Superior temporal gyrus (tissue), 1 donor: Measurements from ENCODE around the gene SURF6.
"Not testable (repeated sequence)": the region's sequence is repeated elsewhere in the genome, so short reads cannot be mapped to it uniquely, and the experiment has no call there.

Source experiments
- DNase-seq: peaks from one replicate; pipeline ENCODE4 v3.0.0-alpha.2; 2016; ENCODE audit errors: extremely low spot score

Gene SURF6

DNA sequence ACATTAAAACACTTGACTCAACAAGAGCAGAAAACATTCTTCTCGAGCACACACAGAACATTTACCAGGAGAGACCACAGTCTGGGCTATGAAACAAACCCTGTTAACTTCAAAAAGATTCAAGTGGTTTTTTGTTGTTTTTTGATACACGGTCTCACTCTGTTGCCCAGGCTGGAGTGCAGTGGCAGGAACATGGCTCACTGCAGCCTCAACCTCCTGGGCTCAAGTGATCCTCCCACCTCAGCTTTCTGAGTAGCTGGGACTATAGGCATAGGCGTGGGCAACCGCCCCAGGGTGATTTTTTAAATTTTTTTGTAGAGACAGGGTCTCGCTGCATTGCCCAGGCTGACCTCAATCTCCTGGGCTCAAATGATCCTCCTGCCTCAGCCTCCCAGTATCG, 9.0 kb downstream of the SURF6 start:
- not testable (repeated sequence) for DNase-seq

GRCh38 chr9:133323991-133324703, 11.8 kb downstream of the SURF6 start:
- DNase-seq, result no peak

- no peak for DNase-seq
Observed at GRCh38 chr9:133323211-133323610, 12.8 kb downstream of the SURF6 start.

DNA sequence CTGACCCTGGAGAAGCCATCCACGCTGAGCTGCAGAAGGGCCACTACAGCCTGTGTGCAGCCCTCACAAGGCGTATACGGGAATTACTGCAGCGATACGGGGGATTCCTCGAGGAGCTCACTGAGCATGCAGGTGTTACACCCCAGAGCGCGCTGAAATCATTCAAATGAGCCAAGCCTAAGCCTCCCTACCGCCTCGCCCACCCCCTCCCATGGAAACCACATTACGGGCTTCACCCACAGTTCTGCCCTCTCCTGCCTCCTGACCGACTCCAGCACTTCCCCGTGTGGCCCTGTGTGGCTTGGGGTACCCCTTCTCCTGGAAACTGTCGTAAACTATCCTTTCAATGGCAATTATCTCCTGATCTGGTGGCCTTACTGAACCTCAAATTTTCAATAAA, 13.3 kb downstream of the SURF6 start:
- DNase-seq, result no peak

DNA sequence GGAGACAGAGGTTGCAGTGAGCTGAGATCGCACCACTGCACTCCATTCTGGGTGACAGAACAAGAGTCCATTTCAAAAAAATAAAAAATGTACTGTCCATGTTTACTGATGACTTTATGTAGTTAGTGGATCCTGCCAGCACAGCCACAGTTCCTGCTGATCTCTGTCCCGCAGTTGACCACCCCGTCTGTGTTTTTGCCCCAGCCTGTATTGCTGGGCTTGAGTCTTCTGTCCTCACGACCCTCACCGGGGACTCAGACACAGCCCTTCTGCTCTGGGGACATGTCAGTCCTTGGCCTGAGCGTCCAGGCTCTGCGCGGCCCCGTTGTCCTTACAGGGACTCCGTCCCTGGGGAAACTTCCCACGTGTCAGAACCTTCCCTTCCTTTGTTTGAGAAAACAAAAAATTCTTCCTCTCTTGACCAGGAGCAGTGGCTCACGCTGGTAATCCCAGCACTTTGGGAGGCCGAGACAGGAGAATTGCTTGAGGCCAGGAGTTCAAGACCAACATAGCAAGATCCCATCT, 14.5 kb downstream of the SURF6 start:
- DNase-seq, result no peak

- DNase-seq, result no peak
Observed at GRCh38 chr9:133320421-133320881, 15.5 kb downstream of the SURF6 start.

DNA sequence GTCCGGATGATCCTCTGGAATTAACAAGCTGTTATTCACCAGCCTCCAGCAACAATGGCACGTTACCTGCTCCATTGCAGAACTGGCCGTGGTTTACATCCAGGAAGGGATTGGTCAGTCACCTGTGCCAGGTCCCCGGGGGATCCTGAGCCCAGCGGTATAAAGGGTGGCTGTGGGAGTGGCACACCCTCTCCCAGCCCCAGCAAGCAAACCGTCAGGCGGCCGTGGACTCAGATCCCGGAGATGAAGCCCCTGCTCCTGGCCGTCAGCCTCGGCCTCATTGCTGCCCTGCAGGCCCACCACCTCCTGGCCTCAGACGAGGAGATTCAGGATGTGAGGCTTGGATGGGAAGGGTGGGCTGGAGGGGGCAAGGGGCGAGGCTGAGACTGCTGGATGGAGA, 18.4 kb downstream of the SURF6 start:
- DNase-seq, result not testable (repeated sequence)

DNA sequence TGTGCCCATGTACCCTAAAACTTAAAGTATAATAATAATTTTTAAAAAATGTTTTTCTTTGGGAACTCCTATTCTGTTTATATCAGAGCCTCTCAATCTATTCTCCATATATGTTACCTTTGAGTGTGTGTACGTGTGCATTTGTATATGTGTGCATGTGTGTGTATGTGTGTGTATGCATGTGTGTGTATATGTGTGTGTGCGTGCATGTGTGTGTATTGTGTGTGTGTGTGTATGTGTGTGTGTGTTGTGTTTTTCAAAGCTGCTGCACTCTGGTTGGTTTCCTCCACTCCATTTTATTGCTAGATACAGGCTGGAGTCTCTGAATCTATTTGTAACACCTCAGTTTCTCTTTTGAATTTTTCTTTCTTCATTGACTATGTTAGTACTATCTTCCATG, 20.0 kb downstream of the SURF6 start:
- DNase-seq, result no peak

DNA sequence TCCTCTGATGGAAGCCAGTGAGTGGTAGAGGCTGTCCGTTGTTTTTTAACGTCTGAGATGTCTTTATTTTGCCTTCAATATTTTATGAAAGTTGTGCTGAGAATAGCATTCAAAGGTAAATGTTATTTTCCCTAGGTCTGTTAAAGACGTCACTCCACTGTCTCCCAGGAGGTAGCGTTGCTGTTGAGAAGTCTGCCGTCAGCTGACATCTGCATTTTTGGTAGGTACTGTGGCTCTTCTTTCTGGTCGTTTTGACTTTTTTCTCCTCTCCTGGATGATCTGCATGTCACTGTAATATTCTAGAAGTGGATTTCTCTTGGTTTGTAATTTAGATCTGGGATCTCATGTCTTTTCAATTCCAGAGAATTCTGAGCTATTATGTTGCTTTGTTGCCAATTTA, 26.4 kb downstream of the SURF6 start:
- no peak for DNase-seq

DNA sequence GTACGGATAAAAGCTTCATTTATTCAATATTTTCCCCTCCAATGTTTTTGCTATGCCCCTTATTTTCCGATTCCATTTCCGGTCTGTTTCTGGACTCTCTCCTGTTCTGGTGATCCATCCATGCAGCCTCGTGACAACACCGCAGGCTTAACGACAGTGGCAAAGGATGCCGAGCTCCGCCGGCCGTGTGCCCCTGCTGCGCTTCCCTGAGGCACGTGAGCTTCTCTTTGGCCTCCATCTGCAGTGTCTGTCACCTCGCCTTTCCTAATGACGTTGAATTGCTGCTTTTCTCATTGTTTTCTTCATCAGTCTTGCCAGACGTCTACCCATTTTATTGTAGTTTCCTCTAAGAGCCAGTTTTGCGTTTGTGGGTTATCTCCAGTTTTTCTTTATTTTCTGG, 28.7 kb downstream of the SURF6 start:
- DNase-seq, result no peak

DNA sequence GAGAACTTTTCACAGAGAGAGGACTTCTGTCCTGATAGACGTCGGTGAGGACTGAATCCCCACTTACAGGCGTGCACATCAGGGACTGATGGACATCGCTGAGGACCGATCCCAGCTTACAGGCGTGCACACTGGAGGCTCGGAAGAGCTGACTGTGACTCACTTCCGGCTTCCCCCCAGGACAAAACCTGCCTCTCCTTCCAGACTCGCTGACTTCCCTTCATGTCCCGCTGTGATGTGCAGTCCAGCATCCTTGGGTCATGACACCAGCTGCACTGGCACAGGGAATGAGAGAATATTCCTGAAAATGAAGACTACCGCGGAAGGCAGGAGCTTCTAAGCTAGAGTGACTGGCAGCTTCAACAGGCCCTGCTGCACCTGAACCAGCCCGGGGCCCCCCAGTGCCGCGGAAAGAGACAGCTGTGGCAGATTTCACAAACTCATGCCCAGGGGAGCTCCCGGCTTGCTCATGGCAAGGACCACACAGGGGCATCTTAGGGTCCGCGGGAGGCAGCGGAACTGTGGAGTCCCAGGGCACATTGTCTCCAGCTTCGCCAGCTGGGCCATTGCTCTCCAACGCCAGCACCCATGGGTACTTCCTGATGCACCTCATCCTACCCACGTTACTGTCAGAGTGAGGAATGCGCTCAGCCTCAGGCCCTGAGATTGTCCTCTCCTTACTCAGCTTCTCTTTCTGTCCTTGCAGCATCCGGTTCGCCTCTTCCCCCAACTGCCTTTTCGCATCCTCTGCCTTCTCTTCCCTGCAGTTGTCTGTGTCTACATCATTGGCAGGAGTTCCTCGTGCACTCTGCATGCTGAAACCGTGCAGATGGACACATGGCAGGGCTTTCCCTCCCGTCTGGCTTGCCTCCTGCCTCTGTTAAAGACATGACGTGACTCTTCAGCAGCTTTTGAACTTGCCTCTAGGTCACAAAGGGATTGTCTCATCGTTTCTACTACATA, 29.5 kb downstream of the SURF6 start:
- DNase-seq, result no peak

DNA sequence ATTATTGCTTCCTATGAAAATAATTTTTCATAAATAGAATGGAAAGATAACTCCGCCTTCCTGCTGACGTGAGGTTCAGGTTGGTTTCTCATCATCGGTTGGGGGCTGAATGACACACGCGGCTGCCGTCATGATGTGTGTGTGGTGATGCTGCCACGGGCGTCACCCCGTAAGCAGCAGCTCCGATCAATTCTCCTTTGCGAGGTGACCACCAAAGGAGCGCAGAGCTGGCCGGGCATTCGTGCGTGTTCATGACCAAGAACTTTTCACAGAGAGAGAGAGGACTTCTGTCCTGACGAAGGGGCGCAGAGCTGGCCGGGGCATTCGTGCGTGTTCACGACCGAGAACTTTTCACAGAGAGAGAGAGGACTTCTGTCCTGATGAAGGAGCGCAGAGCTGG, 30.3 kb downstream of the SURF6 start:
- DNase-seq, result no peak

GRCh38 chr9:133304477-133305377, 31.3 kb downstream of the SURF6 start:
- DNase-seq, result no peak

GRCh38 chr9:133304158-133304470, 31.9 kb downstream of the SURF6 start:
- DNase-seq, result no peak

GRCh38 chr9:133303266-133304157, 32.5 kb downstream of the SURF6 start:
- no peak for DNase-seq

GRCh38 chr9:133301253-133302230, 34.4 kb downstream of the SURF6 start:
- no peak for DNase-seq

- DNase-seq, result not testable (repeated sequence)
Observed at GRCh38 chr9:133299996-133300395, 36.0 kb downstream of the SURF6 start.

GRCh38 chr9:133294257-133294656, 41.7 kb downstream of the SURF6 start:
- no peak for DNase-seq

GRCh38 chr9:133290751-133291302, 45.2 kb downstream of the SURF6 start:
- no peak for DNase-seq
